HG02571 (cell line): ENCODE measurements around the gene PLD6.
"Not testable (repeated sequence)": the region's sequence is repeated elsewhere in the genome, so short reads cannot be mapped to it uniquely, and the experiment has no call there.

ENCODE experiments used
- ATAC-seq: cut with Tn5 transposase; IDR thresholded peaks from one replicate; pipeline ENCODE4 v1.9.1; 2021; ENCODE audit warnings: mild to moderate bottlenecking, moderate library complexity; ENCODE audit not compliant: unreplicated experiment

Gene PLD6

GRCh38 chr17:17179371-17179827 lies 26.7 kb downstream of the PLD6 start:
- no peak for ATAC-seq

- ATAC-seq = no peak
Measured at GRCh38 chr17:17177176-17177575, 29.0 kb downstream of the PLD6 start.

- ATAC-seq = no peak
Measured at GRCh38 chr17:17176341-17176740, 29.8 kb downstream of the PLD6 start.

- ATAC-seq = no peak
Measured at GRCh38 chr17:17175917-17176316, 30.2 kb downstream of the PLD6 start.

GRCh38 chr17:17175340-17175739 lies 30.8 kb downstream of the PLD6 start:
- ATAC-seq = no peak

- no peak for ATAC-seq
Measured at GRCh38 chr17:17173921-17174320, 32.2 kb downstream of the PLD6 start.

- no peak for ATAC-seq
Measured at GRCh38 chr17:17172990-17173389, 33.1 kb downstream of the PLD6 start.

GRCh38 chr17:17172001-17172939 lies 33.9 kb downstream of the PLD6 start:
- ATAC-seq = no peak

GRCh38 chr17:17171186-17171585 lies 34.9 kb downstream of the PLD6 start:
- no peak for ATAC-seq

GRCh38 chr17:17170346-17170985 lies 35.7 kb downstream of the PLD6 start:
- ATAC-seq = no peak

GRCh38 chr17:17169396-17169795 lies 36.7 kb downstream of the PLD6 start:
- ATAC-seq = no peak

- no peak for ATAC-seq
Measured at GRCh38 chr17:17168401-17168800, 37.7 kb downstream of the PLD6 start.

GRCh38 chr17:17167986-17168385 lies 38.1 kb downstream of the PLD6 start:
- no peak for ATAC-seq

- no peak for ATAC-seq
Measured at GRCh38 chr17:17167356-17167755, 38.8 kb downstream of the PLD6 start.

GRCh38 chr17:17166446-17166845 lies 39.7 kb downstream of the PLD6 start:
- ATAC-seq = no peak

- no peak for ATAC-seq
Measured at GRCh38 chr17:17165666-17166308, 40.3 kb downstream of the PLD6 start.

GRCh38 chr17:17164676-17165075 lies 41.5 kb downstream of the PLD6 start:
- no peak for ATAC-seq

- no peak for ATAC-seq
Measured at GRCh38 chr17:17164156-17164555, 42.0 kb downstream of the PLD6 start.

GRCh38 chr17:17161759-17162158 lies 44.4 kb downstream of the PLD6 start:
- no peak for ATAC-seq

- ATAC-seq = no peak
Measured at GRCh38 chr17:17161121-17161520, 45.0 kb downstream of the PLD6 start.

GRCh38 chr17:17159571-17159970 lies 46.6 kb downstream of the PLD6 start:
- no peak for ATAC-seq

GRCh38 chr17:17158506-17158905 lies 47.6 kb downstream of the PLD6 start:
- not testable (repeated sequence) for ATAC-seq
